ENCODE measurements around the gene RANBP9. TPM values are rescaled to one million over a fixed set of nuclear protein-coding genes. Genes with fewer than 3 reads are reported as not detected.

RANBP9 gene
- total RNA-seq, 1 donor from 2014 or later = 50.6 TPM

- peaks cover 0 to 43% of the 10 kb centered on the region in 2 donors for H3K36me3 ChIP-seq
- no peak overlapping the region for H3K27ac ChIP-seq
- TF ChIP-seq CTCF (IDR thresholded peaks at IDR 0.05) (no peak), POLR2AphosphoS5 (IDR thresholded peaks at IDR 0.05; ENCODE audit: insufficient read depth in 1 of 2, low read depth in 1 of 2) (no peak), POLR2A (IDR thresholded peaks at IDR 0.05) (no peak)
- no peaks in the 10 kb centered on the region for H3K4me1 ChIP-seq
- H3K27me3 ChIP-seq = no peaks in the 10 kb centered on the region
- no peaks in the 10 kb centered on the region for H3K9me3 ChIP-seq
- H3K4me3 ChIP-seq = no peak overlapping the region
- intact Hi-C loops (cut with DNase I) = no loop called here
- no peak for DNase-seq (ENCODE audit: extremely low spot score in 2 of 2)
Measured at GRCh38 chr6:13590574-13591153, 121.0 kb downstream of the RANBP9 start.

- DNase-seq (ENCODE audit: extremely low spot score in 2 of 2) = no peak
- intact Hi-C loops (cut with DNase I) = no loop called here
- Histone ChIP-seq H3K36me3 (peaks cover 0 to 43% of the 10 kb centered on the region in 2 donors), H3K27ac (no peak overlapping the region), H3K4me1 (no peaks in the 10 kb centered on the region), H3K27me3 (no peaks in the 10 kb centered on the region), H3K9me3 (no peaks in the 10 kb centered on the region), H3K4me3 (no peak overlapping the region)
- TF ChIP-seq POLR2A (IDR thresholded peaks at IDR 0.05) (no peak), CTCF (IDR thresholded peaks at IDR 0.05) (no peak), POLR2AphosphoS5 (IDR thresholded peaks at IDR 0.05; ENCODE audit: insufficient read depth in 1 of 2, low read depth in 1 of 2) (no peak)
Measured at GRCh38 chr6:13589801-13590200, 121.8 kb downstream of the RANBP9 start.

GRCh38 chr6:13586603-13587542 is 124.8 kb downstream of the RANBP9 start:
- no peak for DNase-seq (ENCODE audit: extremely low spot score in 2 of 2)
- Histone ChIP-seq H3K36me3 (peaks cover 0 to 38% of the 10 kb centered on the region in 2 donors), H3K9me3 (no peaks in the 10 kb centered on the region)

GRCh38 chr6:13581700-13582229 is 129.9 kb downstream of the RANBP9 start:
- TF ChIP-seq CTCF (IDR thresholded peaks at IDR 0.05) = no peak
- TF ChIP-seq POLR2AphosphoS5 (IDR thresholded peaks at IDR 0.05; ENCODE audit: insufficient read depth in 1 of 2, low read depth in 1 of 2) = no peak
- no peak for TF ChIP-seq POLR2A (IDR thresholded peaks at IDR 0.05)
- Histone ChIP-seq H3K4me3 (no peak overlapping the region), H3K36me3 (peaks cover 0 to 8% of the 10 kb centered on the region in 2 donors), H3K27ac (no peak overlapping the region), H3K4me1 (no peaks in the 10 kb centered on the region), H3K27me3 (no peaks in the 10 kb centered on the region), H3K9me3 (no peaks in the 10 kb centered on the region)
- intact Hi-C loops (cut with DNase I) = no loop called here
- DNase-seq (ENCODE audit: extremely low spot score in 2 of 2) = no peak

More at GRCh38 chr6:13586603-13587542, 124.8 kb downstream of the RANBP9 start:
- Histone ChIP-seq H3K4me1 (no peaks in the 10 kb centered on the region), H3K27ac (no peak overlapping the region), H3K27me3 (no peaks in the 10 kb centered on the region), H3K4me3 (no peak overlapping the region)
- TF ChIP-seq POLR2AphosphoS5 (IDR thresholded peaks at IDR 0.05; ENCODE audit: insufficient read depth in 1 of 2, low read depth in 1 of 2) = no peak
- no peak for TF ChIP-seq POLR2A (IDR thresholded peaks at IDR 0.05)
- no peak for TF ChIP-seq CTCF (IDR thresholded peaks at IDR 0.05)
- intact Hi-C loops (cut with DNase I) = no loop called here

Measured in vagina (tissue), 2 donors.